ENCODE measurements around the gene FMN2. TPM values are rescaled to one million over a fixed set of nuclear protein-coding genes. Genes with fewer than 3 reads are reported as not detected.

FMN2 gene
- total RNA-seq, 1 experiment from 2014 or later: 5.3 TPM

DNA sequence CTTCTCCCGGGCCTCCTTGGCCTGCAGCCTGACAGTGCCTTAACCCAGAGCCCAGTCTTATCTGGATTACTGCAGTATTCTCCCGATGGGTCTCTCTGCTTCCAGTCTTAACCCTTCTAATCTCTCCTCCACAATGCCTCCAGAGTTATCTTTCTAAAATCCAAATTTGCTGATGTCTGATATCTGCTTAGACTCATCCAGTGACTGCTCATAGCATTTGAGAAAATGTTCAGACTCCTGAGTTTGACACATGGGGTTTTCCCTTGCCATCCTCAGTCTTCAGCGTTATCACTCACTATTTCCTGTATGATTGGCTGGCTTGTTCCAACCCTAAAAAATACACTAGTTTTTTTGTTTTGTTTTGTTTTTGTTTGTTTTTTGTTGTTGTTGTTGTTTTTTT is 102.0 kb downstream of the FMN2 start:
- BruUV-seq (replicated peaks): no TSS peak
- H3K4me3 Mint-ChIP-seq (ENCODE audit: unreplicated experiment): no peak overlapping the region
- peaks cover 10% of the 10 kb centered on the region for H3K27me3 Mint-ChIP-seq (ENCODE audit: insufficient read depth, unreplicated experiment)
- intact Hi-C loops (cut with micrococcal nuclease): loop anchor here (5.0 kb wide), 1 partner anchor 194 kb away; no protein-coding TSS in a partner anchor
- ChIA-PET POLR2A (no interaction called here), CTCF (interaction anchor here (0.5 to 9.0 kb wide), 10 partner anchors 13 to 1279 kb away, joined by 3 to 80 read pairs (median 4); no protein-coding TSS in a partner anchor)
- H3K36me3 Mint-ChIP-seq (ENCODE audit: insufficient read depth, unreplicated experiment): no peaks in the 10 kb centered on the region
- TF ChIP-seq, protein P1, sequence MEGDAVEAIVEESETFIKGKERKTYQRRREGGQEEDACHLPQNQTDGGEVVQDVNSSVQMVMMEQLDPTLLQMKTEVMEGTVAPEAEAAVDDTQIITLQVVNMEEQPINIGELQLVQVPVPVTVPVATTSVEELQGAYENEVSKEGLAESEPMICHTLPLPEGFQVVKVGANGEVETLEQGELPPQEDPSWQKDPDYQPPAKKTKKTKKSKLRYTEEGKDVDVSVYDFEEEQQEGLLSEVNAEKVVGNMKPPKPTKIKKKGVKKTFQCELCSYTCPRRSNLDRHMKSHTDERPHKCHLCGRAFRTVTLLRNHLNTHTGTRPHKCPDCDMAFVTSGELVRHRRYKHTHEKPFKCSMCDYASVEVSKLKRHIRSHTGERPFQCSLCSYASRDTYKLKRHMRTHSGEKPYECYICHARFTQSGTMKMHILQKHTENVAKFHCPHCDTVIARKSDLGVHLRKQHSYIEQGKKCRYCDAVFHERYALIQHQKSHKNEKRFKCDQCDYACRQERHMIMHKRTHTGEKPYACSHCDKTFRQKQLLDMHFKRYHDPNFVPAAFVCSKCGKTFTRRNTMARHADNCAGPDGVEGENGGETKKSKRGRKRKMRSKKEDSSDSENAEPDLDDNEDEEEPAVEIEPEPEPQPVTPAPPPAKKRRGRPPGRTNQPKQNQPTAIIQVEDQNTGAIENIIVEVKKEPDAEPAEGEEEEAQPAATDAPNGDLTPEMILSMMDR (IDR thresholded peaks at IDR 0.05; ENCODE audit: unreplicated experiment): no peak
- DNase-seq (ENCODE audit: unreplicated experiment): no peak
- H3K27ac Mint-ChIP-seq (ENCODE audit: low read depth, unreplicated experiment): no peak overlapping the region
- no peaks in the 10 kb centered on the region for H3K9me3 Mint-ChIP-seq (ENCODE audit: unreplicated experiment)
- peaks cover 14% of the 10 kb centered on the region for H3K4me1 Mint-ChIP-seq (ENCODE audit: insufficient read depth, unreplicated experiment)

GRCh38 chr1:240194120-240194519 is 102.4 kb downstream of the FMN2 start:
- H3K27ac Mint-ChIP-seq (ENCODE audit: low read depth, unreplicated experiment): peak overlapping the region; percentile 1
- intact Hi-C loops (cut with micrococcal nuclease): loop anchor here (5.0 kb wide), 1 partner anchor 193 kb away; no protein-coding TSS in a partner anchor
- peaks cover 14% of the 10 kb centered on the region for H3K4me1 Mint-ChIP-seq (ENCODE audit: insufficient read depth, unreplicated experiment)
- peaks cover 9% of the 10 kb centered on the region for H3K27me3 Mint-ChIP-seq (ENCODE audit: insufficient read depth, unreplicated experiment)
- H3K9me3 Mint-ChIP-seq (ENCODE audit: unreplicated experiment): no peaks in the 10 kb centered on the region
- no peak overlapping the region for H3K4me3 Mint-ChIP-seq (ENCODE audit: unreplicated experiment)
- CTCF ChIA-PET: interaction anchor here (0.6 to 9.0 kb wide), 5 partner anchors 399 to 1278 kb away, joined by 3 to 80 read pairs (median 18); no protein-coding TSS in a partner anchor
- DNase-seq (ENCODE audit: unreplicated experiment): peak; percentile 24
- BruUV-seq (replicated peaks): no TSS peak
- POLR2A ChIA-PET: no interaction called here
- H3K36me3 Mint-ChIP-seq (ENCODE audit: insufficient read depth, unreplicated experiment): no peaks in the 10 kb centered on the region
- TF ChIP-seq, protein P1 (IDR thresholded peaks at IDR 0.05; ENCODE audit: unreplicated experiment): no peak

DNA sequence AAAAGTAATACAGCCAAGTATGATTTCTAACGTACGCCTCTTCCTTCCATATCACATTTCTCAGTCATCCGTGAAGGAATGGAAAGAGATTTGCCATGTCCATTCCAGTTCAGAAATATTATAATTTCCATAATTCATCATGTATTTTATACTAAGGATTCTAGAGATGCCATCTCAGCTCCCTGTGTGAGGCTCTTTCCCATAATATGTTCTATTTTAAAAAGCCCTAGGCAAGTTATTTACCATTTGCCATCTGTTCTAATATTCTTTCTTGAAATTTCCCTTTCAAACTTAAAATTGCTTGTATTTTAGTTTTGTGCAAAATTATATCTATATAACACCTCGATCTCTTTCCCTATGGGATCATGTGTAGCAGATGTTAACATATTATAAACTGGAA is 106.7 kb downstream of the FMN2 start:
- POLR2A ChIA-PET: no interaction called here

DNA sequence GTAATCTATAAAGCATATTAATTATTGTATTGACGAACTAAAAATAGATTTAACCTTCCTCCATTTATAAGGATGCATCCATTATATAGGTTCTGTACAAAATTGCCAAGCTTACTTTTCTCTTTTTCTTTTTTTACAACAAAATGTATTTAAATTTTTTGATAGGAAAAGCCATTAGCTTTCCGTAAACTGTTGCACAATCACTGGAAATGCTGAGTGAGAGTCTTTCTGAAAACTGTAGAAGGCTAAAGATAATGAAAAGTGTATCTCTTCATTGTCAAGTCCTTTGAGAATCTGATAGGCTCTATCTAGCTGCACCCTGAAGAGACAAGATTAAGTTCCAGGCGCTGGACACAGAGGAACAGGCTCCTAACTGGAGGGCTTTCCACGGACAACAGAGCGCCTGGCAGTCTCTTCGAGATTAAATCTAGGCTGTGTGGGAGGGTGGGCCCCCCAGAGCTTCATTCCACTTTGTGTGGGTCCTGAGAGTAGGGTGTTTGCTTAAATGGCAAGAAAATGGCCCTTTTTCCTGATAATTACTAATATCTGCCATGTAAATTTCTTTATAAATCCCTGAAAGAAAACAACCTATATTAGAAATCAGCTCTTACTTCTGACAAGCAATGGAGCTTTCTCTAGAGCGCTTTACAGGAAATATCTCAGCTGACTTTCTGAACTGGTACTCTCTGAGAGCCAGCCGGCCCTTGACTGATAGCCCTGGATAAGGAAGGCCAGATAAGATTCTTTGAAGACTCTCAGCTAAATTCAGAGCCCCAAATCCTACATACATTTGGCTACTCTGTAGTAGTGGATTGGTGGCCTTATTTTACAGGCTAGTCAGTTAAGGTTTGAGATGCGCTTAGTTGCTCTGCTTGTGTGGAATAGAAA is 108.3 kb downstream of the FMN2 start:
- no peak for DNase-seq (ENCODE audit: unreplicated experiment)
- intact Hi-C loops (cut with micrococcal nuclease): no loop called here
- Mint-ChIP-seq H3K27ac (ENCODE audit: low read depth, unreplicated experiment) (no peak overlapping the region), H3K36me3 (ENCODE audit: insufficient read depth, unreplicated experiment) (no peaks in the 10 kb centered on the region), H3K9me3 (ENCODE audit: unreplicated experiment) (peaks cover 10% of the 10 kb centered on the region), H3K4me3 (ENCODE audit: unreplicated experiment) (no peak overlapping the region), H3K27me3 (ENCODE audit: insufficient read depth, unreplicated experiment) (no peaks in the 10 kb centered on the region), H3K4me1 (ENCODE audit: insufficient read depth, unreplicated experiment) (no peaks in the 10 kb centered on the region)
- TF ChIP-seq, protein P1 (IDR thresholded peaks at IDR 0.05; ENCODE audit: unreplicated experiment): no peak
- ChIA-PET CTCF (interaction anchor here (0.8 to 9.0 kb wide), 9 partner anchors 9 to 492 kb away, joined by 3 to 91 read pairs (median 6); no protein-coding TSS in a partner anchor), POLR2A (interaction anchor here (0.6 to 1.2 kb wide), 6 partner anchors 9 to 1730 kb away, joined by 3 to 4 read pairs (median 3); no protein-coding TSS in a partner anchor)
- no TSS peak for BruUV-seq (replicated peaks)

More for the DNA sequence above, 106.7 kb downstream of the FMN2 start:
- intact Hi-C loops (cut with micrococcal nuclease): no loop called here
- Mint-ChIP-seq H3K27ac (ENCODE audit: low read depth, unreplicated experiment) (no peak overlapping the region), H3K27me3 (ENCODE audit: insufficient read depth, unreplicated experiment) (no peaks in the 10 kb centered on the region), H3K4me3 (ENCODE audit: unreplicated experiment) (no peak overlapping the region), H3K36me3 (ENCODE audit: insufficient read depth, unreplicated experiment) (no peaks in the 10 kb centered on the region), H3K4me1 (ENCODE audit: insufficient read depth, unreplicated experiment) (peaks cover 9% of the 10 kb centered on the region), H3K9me3 (ENCODE audit: unreplicated experiment) (peaks cover 10% of the 10 kb centered on the region)
- CTCF ChIA-PET: interaction anchor here (0.7 to 9.0 kb wide), 7 partner anchors 8 to 493 kb away, joined by 3 to 91 read pairs (median 4); no protein-coding TSS in a partner anchor
- no TSS peak for BruUV-seq (replicated peaks)
- DNase-seq (ENCODE audit: unreplicated experiment): no peak
- TF ChIP-seq, protein P1 (IDR thresholded peaks at IDR 0.05; ENCODE audit: unreplicated experiment): no peak
